22Rv1 (cell line): Measurements from ENCODE around the gene SLAMF8.

Experiments
- ZFX ChIP-seq: fragments of 450-650 bp; IDR thresholded peaks from 2 replicates; pipeline ENCODE4 v1.6.1; 2017; ENCODE audit warnings: antibody characterized with exemption, borderline replicate concordance
- TF ChIP-seq, protein P1 (sequence below): fragments of 450-650 bp; IDR thresholded peaks from 2 replicates; pipeline ENCODE4 v1.5.1; 2017; ENCODE audit warnings: mild to moderate bottlenecking

DNA sequence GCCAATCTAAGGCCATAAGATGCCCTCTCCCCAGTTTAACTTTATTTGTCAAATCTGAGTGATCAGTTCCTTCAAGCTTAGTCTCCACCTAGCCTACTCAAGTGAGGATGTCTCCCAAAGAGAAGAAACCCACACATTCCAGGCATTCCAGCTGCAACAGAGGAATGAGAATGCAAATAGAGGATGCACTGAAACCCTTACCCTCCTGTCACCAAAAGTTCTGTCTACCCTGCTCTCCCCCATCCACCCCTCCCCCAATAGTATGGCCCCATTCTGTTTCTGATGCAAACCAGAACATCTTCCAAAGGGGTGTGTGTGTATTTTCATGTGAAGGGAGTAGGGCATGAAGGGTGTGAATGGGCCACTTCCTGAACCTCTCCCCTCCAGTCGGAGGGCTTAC is 42.9 kb upstream of the SLAMF8 start:
- TF ChIP-seq, protein P1, sequence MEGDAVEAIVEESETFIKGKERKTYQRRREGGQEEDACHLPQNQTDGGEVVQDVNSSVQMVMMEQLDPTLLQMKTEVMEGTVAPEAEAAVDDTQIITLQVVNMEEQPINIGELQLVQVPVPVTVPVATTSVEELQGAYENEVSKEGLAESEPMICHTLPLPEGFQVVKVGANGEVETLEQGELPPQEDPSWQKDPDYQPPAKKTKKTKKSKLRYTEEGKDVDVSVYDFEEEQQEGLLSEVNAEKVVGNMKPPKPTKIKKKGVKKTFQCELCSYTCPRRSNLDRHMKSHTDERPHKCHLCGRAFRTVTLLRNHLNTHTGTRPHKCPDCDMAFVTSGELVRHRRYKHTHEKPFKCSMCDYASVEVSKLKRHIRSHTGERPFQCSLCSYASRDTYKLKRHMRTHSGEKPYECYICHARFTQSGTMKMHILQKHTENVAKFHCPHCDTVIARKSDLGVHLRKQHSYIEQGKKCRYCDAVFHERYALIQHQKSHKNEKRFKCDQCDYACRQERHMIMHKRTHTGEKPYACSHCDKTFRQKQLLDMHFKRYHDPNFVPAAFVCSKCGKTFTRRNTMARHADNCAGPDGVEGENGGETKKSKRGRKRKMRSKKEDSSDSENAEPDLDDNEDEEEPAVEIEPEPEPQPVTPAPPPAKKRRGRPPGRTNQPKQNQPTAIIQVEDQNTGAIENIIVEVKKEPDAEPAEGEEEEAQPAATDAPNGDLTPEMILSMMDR: no peak
- no peak for TF ChIP-seq ZFX
